ENCODE data around the gene ZNF407.

The ZNF407 gene

GRCh38 chr18:74981476-74981875 is 383.8 kb downstream of the ZNF407 start:
- Histone ChIP-seq H3K4me3 (replicated peaks; ENCODE audit: insufficient read depth, low read length) (no peak overlapping the region), H3K27ac (replicated peaks) (no peak overlapping the region), H3K27me3 (ENCODE audit: insufficient read depth, poor library complexity, severe bottlenecking) (no peaks in the 10 kb centered on the region)
- TF ChIP-seq SPI1 (IDR thresholded peaks at IDR 0.05; ENCODE audit: borderline replicate concordance, low read depth) (no peak), POLR2AphosphoS5 (IDR thresholded peaks at IDR 0.05; ENCODE audit: low read depth) (no peak), REST (IDR thresholded peaks at IDR 0.05; ENCODE audit: insufficient replicate concordance, low read depth) (no peak), GABPA (IDR thresholded peaks at IDR 0.05; ENCODE audit: low read depth) (no peak), CTCF (IDR thresholded peaks at IDR 0.05; ENCODE audit: insufficient read depth, low read length) (no peak)
- no peak for DNase-seq (ENCODE audit: low read depth in 1 of 2, low spot score in 1 of 2)

DNA sequence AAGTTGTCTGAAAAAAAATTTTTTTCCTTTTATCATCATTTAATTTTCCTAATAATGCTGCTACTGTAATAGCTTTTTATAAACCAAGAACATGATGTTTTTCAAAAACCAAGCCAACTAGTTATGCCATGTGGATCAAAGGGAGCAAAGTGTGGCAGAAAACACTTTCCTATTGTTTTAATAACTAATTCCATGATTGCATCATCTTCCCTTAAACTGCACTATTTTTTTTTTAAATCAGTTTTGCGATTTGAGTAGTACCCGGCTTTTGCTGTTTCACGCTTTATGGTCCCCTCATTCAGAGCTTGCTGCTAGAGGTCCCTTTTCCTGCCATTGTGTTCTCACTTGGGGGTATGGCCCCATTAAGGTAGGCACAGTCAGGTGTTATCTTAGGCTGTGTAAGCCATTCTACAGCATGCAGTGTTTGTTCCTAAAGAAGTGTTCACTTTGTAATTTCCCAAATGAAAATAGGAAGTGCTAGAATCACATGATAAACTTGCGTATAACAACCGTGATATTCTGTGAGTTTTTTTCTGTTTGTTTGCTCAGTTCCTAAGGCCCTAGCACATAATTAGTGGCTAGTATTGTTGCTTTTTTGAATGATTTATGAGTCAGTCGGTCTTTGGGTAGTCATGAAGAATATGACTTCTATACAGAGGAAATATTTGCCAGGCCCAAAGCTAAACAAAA is 385.4 kb downstream of the ZNF407 start:
- peak overlapping the region; percentile 50 for H3K27ac ChIP-seq (replicated peaks)
- DNase-seq (ENCODE audit: low read depth in 1 of 2, low spot score in 1 of 2): no peak
- TF ChIP-seq GABPA (IDR thresholded peaks at IDR 0.05; ENCODE audit: low read depth) (no peak), SPI1 (IDR thresholded peaks at IDR 0.05; ENCODE audit: borderline replicate concordance, low read depth) (peak; percentile 91), CTCF (IDR thresholded peaks at IDR 0.05; ENCODE audit: insufficient read depth, low read length) (no peak), POLR2AphosphoS5 (IDR thresholded peaks at IDR 0.05; ENCODE audit: low read depth) (no peak)

GRCh38 chr18:74989134-74989533 is 391.5 kb downstream of the ZNF407 start:
- no peak for TF ChIP-seq POLR2AphosphoS5 (IDR thresholded peaks at IDR 0.05; ENCODE audit: low read depth)
- no peak for TF ChIP-seq REST (IDR thresholded peaks at IDR 0.05; ENCODE audit: insufficient replicate concordance, low read depth)
- no peak for DNase-seq (ENCODE audit: low read depth in 1 of 2, low spot score in 1 of 2)
- H3K27me3 ChIP-seq (ENCODE audit: insufficient read depth, poor library complexity, severe bottlenecking): no peaks in the 10 kb centered on the region
- no peak overlapping the region for H3K4me3 ChIP-seq (replicated peaks; ENCODE audit: insufficient read depth, low read length)
- no peak overlapping the region for H3K27ac ChIP-seq (replicated peaks)

More for the DNA sequence above, 385.4 kb downstream of the ZNF407 start:
- H3K27me3 ChIP-seq (ENCODE audit: insufficient read depth, poor library complexity, severe bottlenecking): no peaks in the 10 kb centered on the region
- H3K4me3 ChIP-seq (replicated peaks; ENCODE audit: insufficient read depth, low read length): no peak overlapping the region

DNA sequence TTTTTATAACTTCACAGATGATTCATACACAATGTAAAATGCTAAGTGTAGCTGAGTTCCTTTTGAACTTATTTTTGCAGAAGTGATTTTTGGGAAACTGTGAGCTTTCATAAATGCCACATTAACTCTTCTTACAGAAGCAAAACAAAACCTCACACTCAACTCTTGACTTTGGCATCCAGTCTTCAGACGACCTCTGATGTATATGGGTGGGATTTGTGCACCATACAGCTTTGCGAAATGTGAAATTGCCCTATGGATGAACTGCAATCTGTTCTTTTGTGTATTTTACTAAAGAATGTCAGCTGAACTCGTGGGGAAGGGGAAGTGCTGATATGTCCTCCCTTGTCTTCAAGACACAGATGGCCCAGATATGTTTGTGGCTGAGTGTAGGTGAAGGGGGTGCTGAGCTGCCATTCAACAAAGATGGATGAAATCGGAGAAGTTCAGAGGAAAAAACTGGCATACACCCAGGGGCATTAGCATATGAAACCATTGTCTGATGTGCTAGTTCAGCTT is 393.0 kb downstream of the ZNF407 start:
- H3K27ac ChIP-seq (replicated peaks): peak overlapping the region; percentile 60
- H3K4me3 ChIP-seq (replicated peaks; ENCODE audit: insufficient read depth, low read length): no peak overlapping the region
- TF ChIP-seq GABPA (IDR thresholded peaks at IDR 0.05; ENCODE audit: low read depth): no peak
- peak; percentile 24; the same call in 1 of the 2 replicates for TF ChIP-seq POLR2AphosphoS5 (IDR thresholded peaks at IDR 0.05; ENCODE audit: low read depth)
- TF ChIP-seq SPI1 (IDR thresholded peaks at IDR 0.05; ENCODE audit: borderline replicate concordance, low read depth): peak; percentile 91
- no peak for TF ChIP-seq REST (IDR thresholded peaks at IDR 0.05; ENCODE audit: insufficient replicate concordance, low read depth)
- TF ChIP-seq CTCF (IDR thresholded peaks at IDR 0.05; ENCODE audit: insufficient read depth, low read length): no peak
- H3K27me3 ChIP-seq (ENCODE audit: insufficient read depth, poor library complexity, severe bottlenecking): no peaks in the 10 kb centered on the region
- DNase-seq (ENCODE audit: low read depth in 1 of 2, low spot score in 1 of 2): peak; percentile 34 to 76
